ENCODE data around the gene MDFI. TPM values are rescaled to one million over a fixed set of nuclear protein-coding genes. Genes with fewer than 3 reads are reported as not detected.
"Not testable (repeated sequence)": the region's sequence is repeated elsewhere in the genome, so short reads cannot be mapped to it uniquely, and the experiment has no call there.

The MDFI gene
- total RNA-seq, 1 donor from 2014 or later, result 94.7 TPM

DNA sequence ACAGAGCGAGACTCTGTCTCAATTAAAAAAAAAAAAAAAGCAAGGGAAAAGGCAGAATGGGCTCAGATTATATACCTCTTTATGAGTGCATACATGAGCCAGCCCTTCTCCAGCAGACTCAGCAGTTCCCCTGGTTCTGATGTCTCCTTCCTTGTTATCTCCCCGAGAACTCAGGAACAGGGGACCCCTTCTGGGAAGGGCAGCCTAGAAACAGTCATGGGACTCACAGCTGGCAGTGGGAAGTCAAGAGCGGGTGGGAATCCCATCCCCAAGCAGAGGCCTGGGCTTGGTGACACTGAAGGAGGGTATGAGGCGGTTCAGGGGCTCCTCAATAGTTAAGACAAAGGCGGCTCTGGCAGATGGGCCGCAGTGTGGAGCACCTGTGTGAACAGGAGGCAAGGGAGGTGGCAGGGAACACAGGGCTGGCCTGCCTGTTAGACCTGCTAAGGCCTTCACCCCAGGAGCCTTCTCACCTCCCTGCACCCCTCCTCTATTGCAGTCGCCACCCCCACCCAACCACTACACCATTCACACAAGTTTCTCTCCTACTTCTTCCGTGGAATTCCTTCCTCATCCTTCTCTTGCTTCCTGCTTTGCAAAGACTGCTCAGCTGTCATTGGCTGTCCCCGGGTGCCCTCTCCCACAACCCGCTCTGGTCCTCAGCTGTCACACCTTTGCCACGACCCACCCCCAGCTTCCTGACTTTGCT lies 29.7 kb upstream of the MDFI start:
- TF ChIP-seq, protein P1, sequence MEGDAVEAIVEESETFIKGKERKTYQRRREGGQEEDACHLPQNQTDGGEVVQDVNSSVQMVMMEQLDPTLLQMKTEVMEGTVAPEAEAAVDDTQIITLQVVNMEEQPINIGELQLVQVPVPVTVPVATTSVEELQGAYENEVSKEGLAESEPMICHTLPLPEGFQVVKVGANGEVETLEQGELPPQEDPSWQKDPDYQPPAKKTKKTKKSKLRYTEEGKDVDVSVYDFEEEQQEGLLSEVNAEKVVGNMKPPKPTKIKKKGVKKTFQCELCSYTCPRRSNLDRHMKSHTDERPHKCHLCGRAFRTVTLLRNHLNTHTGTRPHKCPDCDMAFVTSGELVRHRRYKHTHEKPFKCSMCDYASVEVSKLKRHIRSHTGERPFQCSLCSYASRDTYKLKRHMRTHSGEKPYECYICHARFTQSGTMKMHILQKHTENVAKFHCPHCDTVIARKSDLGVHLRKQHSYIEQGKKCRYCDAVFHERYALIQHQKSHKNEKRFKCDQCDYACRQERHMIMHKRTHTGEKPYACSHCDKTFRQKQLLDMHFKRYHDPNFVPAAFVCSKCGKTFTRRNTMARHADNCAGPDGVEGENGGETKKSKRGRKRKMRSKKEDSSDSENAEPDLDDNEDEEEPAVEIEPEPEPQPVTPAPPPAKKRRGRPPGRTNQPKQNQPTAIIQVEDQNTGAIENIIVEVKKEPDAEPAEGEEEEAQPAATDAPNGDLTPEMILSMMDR (IDR thresholded peaks at IDR 0.05), result no peak
- no peak overlapping the region for H3K27ac ChIP-seq
- DNase-seq (ENCODE audit: low spot score in 2 of 2), result no peak
- no peaks in the 10 kb centered on the region for H3K4me1 ChIP-seq
- no peak overlapping the region for H3K4me3 ChIP-seq
- H3K27me3 ChIP-seq, result no peaks in the 10 kb centered on the region
- no peaks in the 10 kb centered on the region for H3K36me3 ChIP-seq
- intact Hi-C loops (cut with DNase I), result no loop called here
- no peaks in the 10 kb centered on the region for H3K9me3 ChIP-seq

DNA sequence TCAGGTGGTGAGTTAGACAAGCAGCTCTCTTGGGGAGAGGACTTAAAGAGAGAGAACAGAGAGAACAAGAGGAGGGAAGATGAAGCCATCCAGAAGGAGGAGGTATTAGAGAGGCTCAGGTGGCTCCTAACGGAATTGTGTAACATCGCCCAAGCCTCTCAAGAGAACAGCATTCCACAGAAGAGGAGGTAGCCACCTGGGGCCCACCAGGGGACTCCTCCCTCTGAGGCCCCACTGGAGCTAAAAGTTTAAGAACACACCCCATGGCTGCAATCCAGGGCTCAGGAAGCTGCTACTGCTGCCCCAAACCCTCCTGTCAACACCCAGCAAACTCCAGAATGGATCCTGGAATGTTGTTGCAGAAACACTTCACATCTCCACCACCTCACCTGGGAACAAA lies 23.6 kb upstream of the MDFI start:
- no peaks in the 10 kb centered on the region for H3K9me3 ChIP-seq
- H3K27me3 ChIP-seq, result no peaks in the 10 kb centered on the region
- H3K27ac ChIP-seq, result no peak overlapping the region
- no peaks in the 10 kb centered on the region for H3K4me1 ChIP-seq
- DNase-seq (ENCODE audit: low spot score in 2 of 2), result no peak
- intact Hi-C loops (cut with DNase I), result no loop called here
- H3K4me3 ChIP-seq, result no peak overlapping the region
- no peaks in the 10 kb centered on the region for H3K36me3 ChIP-seq
- TF ChIP-seq, protein P1 (IDR thresholded peaks at IDR 0.05), result no peak

DNA sequence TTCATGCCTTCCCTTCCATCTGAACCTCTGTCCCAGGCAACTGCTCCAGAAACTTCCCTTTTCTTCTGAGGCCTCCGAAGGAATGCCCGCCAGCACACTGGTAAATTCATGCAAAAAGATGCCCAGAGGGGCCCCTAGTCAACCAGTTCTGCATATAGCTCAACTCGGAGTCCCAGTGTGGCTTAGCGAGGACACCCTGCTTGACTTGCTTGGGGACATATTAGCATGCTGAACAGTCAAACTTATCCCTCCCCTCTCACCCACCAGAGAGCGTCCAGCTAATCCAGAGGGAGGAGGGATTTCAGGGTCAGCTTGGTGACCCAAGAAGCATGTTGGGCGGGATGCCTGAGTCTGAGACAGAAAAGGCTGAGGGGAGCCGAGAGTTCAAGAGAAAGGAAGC lies 23.0 kb upstream of the MDFI start:
- H3K36me3 ChIP-seq, result no peaks in the 10 kb centered on the region
- no peak overlapping the region for H3K4me3 ChIP-seq
- H3K27ac ChIP-seq, result no peak overlapping the region
- H3K9me3 ChIP-seq, result no peaks in the 10 kb centered on the region
- DNase-seq (ENCODE audit: low spot score in 2 of 2), result no peak
- H3K4me1 ChIP-seq, result no peaks in the 10 kb centered on the region
- TF ChIP-seq, protein P1 (IDR thresholded peaks at IDR 0.05), result no peak
- H3K27me3 ChIP-seq, result no peaks in the 10 kb centered on the region
- intact Hi-C loops (cut with DNase I), result no loop called here

DNA sequence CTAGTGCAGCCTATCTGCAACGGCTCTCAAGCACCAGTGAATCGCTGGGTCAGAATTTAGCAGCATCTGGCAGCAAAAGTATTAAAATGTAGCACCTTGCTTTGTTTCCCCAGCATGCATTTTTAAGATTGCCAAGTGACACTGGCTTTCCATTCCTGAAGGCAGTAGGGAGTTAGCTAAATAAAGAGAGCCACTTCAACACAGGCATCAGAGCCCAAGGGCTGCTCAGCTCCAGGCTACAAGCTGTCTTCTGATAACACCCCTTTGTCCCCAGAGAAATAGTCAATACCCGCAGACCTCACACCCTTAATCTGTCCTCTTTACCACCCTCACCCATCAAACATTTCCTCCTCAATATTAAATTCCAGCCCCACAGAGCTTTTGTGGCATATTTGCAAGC lies 19.7 kb upstream of the MDFI start:
- TF ChIP-seq, protein P1 (IDR thresholded peaks at IDR 0.05), result no peak
- Histone ChIP-seq H3K9me3 (peaks cover 5 to 6% of the 10 kb centered on the region in 2 donors), H3K36me3 (no peaks in the 10 kb centered on the region), H3K4me1 (no peaks in the 10 kb centered on the region), H3K27me3 (no peaks in the 10 kb centered on the region), H3K27ac (no peak overlapping the region), H3K4me3 (no peak overlapping the region)
- no peak for DNase-seq (ENCODE audit: low spot score in 2 of 2)
- intact Hi-C loops (cut with DNase I), result no loop called here

DNA sequence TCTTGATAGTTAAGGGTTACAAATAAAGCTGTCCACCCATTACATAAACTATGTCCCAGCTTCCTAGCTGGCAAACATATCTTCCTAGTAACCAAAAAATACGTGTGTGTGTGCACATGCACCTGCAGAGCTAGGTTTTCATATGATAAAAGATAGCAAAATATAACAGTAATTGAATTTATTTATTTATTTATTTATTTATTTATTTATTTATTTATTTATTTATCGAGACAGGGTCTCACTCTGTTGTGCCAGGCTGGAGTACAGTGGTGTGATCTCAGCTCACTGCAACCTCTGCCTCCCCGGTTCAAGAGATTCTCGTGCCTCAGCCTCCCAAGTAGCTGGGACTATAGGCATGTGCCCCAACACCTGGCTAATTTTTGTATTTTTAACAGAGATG lies 19.1 kb upstream of the MDFI start:
- DNase-seq (ENCODE audit: low spot score in 2 of 2); H3K27me3 ChIP-seq; H3K4me3 ChIP-seq; H3K4me1 ChIP-seq; intact Hi-C loops (cut with DNase I); H3K9me3 ChIP-seq; H3K27ac ChIP-seq; H3K36me3 ChIP-seq: not testable (repeated sequence)

DNA sequence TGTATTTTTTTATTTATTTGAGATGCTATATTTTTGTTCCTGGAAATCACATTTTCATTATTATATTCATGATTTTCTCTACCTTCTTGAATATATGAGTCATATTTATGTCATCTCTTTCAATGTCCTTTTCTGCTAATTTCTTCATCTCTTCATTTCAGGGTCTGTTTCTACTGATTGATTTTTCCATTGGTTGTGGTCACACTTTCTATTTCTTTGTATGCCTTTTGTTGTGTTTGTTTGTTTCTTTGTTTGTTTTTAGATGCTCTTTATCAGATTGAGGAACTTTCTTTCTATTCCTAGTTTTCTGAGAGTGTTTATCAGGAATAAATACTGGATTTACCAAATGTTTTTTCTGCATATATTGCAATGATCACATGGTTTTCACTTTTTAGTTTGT lies 16.9 kb upstream of the MDFI start:
- peaks cover 5 to 6% of the 10 kb centered on the region in 2 donors for H3K9me3 ChIP-seq
- DNase-seq (ENCODE audit: low spot score in 2 of 2), result no peak
- no peak overlapping the region for H3K27ac ChIP-seq
- no peak overlapping the region for H3K4me3 ChIP-seq
- no peaks in the 10 kb centered on the region for H3K36me3 ChIP-seq
- TF ChIP-seq, protein P1 (IDR thresholded peaks at IDR 0.05), result no peak
- H3K4me1 ChIP-seq, result no peaks in the 10 kb centered on the region
- intact Hi-C loops (cut with DNase I), result no loop called here
- no peaks in the 10 kb centered on the region for H3K27me3 ChIP-seq

Data from ascending aorta (tissue), 2 donors.